ENCODE measurements around the gene STEAP2. TPM values are rescaled to one million over a fixed set of nuclear protein-coding genes. Genes with fewer than 3 reads are reported as not detected.

STEAP2 gene
- total RNA-seq, 1 donor from 2014 or later = 0.64 TPM

DNA sequence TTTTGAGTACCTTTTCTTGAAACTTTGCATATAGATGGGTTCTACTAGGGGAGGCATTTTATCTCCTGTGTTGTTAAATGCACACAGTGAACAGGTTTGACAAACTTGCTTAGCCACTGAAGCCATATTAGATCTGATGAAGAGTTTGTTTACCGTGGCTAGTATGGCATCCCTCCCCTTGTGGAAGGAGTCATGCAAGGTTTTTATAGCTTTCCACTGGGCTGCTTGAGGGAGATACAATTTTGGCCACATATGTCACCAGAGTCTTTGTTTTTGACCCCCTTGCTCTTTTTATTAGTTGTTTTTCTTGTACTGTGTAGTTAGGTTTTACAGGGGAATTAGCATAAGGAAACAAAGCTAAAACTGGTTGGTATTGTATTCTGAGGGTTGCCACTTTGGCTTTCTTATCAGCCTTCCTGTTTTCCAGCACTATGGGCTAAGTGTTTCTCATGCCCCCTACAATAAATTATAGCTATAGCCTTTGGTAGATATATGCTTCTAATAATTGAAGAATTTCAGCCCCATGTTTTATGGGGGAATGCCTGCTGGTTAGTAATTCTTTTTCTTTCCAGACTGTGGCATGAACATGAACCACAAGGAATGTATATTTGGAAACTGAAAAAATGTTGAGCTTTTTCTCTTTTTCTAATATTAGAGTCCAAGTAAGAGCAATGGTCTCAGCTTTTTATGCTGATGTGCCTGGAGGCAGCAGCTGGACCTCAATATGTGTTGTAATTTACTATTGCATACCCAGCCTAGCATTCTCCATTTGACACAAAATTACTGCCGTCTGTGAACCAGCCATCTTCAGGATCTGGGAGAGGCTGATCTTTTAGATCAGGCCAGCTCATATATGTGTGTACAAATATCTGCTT is 18.4 kb upstream of the STEAP2 start:
- peak in 1 of 2 donors; percentile 7 for DNase-seq (ENCODE audit: low read depth in 2 of 2)

DNA sequence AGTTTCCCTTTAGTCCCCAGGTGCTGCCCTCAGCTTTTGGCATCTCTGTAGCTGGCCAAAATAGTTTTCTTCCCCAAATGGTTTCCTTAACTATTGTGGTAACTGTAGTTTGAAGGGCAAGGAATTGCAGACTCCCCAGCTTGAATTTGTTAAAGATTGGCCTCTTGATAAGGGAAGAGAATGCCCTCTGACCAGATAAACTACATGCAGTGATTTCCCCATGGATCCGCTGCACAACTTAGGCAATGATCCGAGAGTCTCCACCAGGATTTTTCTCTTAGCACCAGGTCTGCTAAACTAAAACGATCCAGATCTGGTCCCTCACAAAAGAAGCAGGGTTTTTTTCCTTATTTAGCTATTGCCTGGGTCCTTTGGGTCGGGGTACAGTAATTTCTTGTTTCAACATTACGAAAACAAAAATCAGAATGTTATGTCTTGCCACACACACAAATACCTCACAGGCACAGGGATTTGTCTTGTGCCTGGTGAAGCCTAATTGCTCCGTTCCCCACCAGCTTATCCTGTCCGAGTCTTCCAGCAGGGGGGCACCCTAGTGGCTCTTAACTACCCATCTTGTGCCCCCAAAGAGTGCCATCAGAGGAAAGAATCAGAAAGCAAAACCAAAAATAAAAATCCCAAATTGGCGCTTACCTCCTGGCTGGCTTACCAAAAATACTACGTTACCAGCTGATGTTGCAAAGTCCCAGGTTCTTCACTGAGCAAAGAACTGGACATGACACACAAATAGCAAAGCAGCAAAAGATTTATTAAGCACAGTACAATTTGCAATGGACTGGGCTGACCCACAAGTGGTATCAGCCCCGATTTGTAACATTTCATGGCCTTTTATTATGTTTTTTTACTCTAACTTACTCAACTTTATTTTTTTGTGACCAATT is 16.4 kb upstream of the STEAP2 start:
- DNase-seq (ENCODE audit: low read depth in 2 of 2) = no peak

DNA sequence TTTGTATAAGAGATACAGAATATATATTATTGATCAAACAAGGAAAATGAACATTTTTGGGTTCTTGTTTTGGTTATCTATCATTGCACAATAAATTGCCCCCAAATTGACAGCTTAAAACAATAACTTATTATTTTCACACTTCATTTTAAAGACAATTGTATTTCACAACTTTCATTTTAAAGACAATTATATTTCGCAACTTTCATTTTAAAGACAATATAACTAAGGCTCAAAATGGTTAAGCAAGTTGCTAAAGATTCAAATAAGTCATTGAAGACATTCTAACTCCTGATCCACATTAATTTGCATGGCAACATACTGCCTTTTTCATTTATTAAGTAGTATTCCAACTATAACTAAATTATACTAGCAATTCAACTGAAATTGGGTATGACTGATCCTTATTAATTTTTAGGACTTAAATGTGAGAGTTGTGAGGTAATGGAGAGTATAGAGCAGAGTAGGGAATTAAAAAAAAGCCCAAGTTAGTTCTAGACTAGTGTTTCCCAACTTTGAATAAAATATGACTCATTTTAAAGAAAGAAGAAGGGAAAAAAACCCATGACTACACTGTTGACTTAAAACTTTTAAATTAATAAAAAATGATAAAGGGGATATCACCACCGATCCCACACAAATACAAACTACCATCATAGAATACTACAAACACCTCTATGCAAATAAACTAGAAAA is 9.9 kb upstream of the STEAP2 start:
- no peak for DNase-seq (ENCODE audit: low read depth in 2 of 2)

DNA sequence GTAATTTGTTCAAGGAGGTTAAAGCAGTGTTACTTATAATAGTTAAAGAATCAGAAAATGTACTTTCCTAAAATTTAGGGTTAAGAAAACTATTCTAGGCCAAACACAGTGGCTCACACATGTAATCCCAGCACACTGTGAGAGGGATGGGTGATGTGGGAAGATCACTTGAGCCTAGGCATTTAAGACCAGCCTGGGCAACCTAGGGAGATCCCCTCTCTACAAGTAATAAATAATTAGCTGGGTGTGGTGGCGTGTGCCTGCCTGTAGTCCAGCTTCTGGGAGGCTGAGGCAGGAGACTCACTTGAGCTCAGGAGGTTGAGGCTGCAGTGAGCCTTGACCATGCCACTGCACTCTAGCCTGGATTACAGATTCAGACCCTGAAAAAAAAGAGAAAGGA is 3.6 kb upstream of the STEAP2 start:
- DNase-seq (ENCODE audit: low read depth in 2 of 2) = no peak

DNA sequence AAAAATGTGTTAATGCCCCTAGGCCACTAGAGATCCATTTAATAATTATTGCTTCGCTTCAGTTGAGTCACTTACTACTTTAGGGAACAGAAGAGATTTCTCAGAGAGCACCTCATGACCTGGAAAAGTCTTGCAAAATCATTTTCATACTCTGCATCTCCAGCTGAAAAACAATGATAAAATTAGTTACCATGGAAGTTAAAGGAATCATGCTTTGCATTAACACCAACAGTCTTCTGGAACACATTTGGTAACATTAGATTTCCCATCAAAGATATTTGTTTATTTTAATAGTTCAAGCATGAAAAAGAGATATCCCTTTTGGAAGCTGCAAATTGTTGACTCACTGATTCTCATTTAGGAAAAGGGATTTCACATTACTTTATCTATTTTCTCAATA is 1.8 kb upstream of the STEAP2 start:
- DNase-seq (ENCODE audit: low read depth in 2 of 2) = no peak

DNA sequence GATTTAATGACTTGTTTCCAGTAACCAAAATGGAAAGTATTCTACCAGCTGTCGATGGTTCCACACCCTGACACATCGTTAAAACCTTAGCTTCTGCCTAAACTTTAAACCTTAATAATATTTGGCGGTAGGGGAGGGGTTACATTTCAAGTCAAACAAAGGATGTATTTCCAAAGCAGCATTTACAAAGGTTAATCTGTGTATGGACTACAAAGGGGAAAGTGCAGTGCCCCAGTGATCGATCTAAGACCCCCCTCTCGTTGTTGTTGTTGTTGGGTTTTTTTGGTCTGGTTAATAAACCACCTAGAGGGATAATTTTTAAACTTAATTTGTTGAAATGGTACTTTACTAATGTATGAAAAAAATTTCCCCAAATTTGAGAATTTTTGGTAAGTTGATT is 1.1 kb upstream of the STEAP2 start:
- DNase-seq (ENCODE audit: low read depth in 2 of 2) = no peak

DNA sequence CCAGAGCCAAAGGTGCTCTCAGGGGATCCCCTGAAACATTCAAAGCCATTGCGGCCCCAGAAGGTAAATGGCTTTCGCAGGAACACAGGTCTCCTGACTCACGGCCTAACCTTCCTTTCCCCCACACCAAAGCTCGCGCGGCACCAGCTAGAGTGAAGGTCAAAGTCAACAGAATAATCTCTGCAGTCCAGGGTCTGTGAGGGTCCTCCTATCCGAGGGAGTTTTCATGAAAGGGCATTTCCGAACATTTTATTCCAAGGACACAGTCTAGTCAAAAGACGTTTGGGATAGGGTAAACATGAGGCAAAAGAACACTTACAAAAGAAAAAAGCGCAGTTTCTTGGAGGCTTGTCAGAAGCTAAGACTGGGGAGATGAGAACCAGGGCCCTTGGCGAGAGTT is 559 bp upstream of the STEAP2 start:
- DNase-seq (ENCODE audit: low read depth in 2 of 2) = peak in 1 of 2 donors; percentile 23

DNA sequence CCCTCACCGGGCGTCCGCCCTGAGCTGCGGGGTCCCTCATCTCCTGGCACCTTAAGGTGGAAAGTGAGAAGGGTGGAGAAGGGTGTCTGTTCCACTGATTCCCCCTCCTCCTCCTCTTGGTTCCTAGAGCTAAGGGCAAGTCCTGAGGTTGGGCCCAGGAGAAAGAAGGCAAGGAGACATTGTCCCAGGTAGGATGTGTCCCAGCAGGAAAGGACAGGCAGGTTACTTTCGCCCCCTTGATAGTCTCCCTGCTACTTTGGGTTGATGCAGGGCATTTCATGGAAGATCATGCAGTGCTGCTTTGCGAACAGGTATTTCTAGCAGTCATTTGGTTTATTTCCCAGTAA is 582 bp downstream of the STEAP2 start:
- DNase-seq (ENCODE audit: low read depth in 2 of 2) = no peak

DNA sequence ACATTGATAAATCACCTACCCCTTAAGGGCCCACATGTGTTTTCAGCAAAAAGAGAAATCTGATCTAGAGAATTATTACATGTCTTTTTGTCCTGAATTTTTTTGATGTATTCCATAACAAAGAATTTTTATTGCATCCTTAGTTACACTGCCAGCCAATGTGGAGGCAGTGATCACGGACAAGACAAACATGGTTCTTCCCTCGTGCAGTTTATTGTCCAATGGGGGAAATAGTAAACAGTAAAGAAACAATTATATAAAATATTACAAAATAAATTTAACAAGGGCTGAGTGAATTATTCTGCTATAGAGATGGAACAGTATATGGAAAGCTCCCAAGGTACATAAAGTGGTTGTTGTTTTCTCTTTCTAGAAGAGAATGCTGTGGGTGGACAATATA is 2.0 kb downstream of the STEAP2 start:
- DNase-seq (ENCODE audit: low read depth in 2 of 2) = no peak

DNA sequence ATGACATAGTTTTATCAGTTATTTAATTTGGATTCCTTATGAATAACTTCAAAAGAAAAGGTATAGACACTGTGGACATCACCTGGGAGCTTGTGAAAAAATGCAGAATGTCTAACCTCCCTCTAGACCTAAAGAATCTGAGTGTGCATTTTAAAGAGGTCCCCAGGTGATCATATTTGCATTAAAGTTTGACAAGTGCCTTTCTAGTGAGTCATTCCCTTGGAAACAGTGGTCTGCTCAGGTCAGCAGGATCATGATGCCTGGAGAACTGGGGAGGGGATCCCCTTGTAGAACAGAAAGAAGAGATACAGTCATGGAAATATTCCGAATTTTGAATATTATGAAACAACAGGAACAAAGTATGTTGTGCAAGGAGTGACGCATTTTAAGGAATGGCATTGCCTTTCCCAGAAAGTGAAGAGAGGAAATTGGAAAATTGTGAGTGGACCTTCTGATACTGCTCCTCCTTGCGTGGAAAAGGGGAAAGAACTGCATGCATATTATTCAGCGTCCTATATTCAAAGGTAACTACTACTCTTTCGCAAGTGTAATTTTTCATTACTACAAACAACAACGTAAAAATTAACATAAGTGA is 4.6 kb downstream of the STEAP2 start:
- DNase-seq (ENCODE audit: low read depth in 2 of 2) = no peak

DNA sequence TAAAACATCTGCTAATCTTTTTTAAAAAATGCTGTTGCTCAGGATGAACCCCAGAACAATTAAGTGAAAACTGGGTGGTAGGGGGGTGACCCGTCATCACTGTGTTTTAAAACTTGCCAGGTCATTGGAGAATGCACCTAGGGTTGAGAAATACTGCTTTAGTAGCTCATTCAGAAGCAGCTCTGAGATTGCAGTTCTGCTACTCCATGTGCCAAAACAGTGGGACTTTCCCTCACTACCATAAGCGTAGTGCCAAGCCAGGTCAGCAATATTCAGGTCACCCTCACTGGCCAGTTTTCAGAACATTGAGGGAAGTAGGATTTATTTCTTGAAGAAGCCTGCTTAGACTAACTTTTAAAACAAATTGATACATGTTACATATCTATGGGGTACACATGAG is 5.2 kb downstream of the STEAP2 start:
- DNase-seq (ENCODE audit: low read depth in 2 of 2) = no peak

DNA sequence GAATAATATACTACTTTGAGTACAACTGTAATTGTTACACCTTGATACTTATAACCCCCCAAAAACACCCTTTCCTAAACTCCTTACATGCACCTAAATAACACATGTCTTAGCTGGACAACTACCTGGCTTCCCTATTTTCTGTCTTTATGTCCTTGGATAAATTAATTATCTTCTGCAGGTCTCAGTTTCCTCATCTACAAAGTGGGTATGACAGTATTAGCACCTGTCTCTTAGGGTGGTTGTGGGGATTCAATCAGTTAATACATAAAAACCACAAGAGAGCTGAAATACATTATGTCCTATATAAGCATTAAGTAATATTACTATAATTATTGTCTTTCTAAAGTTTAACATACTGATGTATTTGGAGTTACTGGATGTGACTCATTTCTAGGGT is 10.8 kb downstream of the STEAP2 start:
- no peak for DNase-seq (ENCODE audit: low read depth in 2 of 2)

DNA sequence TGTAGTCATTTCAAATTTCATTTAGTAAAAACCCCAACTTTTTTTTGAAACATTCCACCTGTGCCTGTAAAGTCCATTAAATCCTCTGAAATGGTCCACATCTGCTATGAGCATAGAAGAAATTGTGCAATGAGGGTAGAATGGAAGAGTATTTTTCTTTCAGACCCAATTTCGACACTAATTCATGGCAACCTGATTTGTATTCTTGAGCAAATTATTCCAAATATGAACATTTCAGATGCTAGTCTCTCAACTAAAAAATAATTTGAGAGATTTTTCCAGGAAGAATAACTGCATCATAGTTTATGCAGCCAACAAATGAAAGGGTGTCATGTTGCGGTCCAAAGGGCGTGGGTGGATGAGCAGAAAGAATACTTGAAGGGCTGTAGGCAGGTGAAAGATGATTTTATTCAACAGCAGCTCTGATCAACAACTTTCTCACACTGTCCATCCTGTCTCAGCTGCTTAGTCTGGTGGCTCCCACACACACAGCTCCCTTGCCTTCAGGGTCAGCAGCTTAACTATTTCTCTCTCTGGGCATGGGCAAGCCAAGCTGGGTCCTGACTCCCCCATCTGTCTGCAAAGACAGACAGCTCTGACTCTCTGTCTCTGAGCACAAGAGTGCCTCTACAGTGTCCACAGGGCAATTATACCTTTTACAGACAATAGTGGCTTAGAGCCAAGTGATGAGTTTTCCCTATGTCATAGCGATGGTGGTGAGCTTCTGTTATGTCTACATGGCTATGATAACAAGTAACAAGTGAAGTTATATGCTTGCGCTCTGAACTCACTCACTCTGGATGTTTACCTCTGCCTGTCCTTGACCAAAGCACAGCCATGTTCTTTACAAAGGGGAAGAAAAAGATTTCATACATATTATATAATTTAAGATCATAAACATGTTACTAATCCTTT is 11.5 kb downstream of the STEAP2 start:
- peak in 1 of 2 donors; percentile 33 for DNase-seq (ENCODE audit: low read depth in 2 of 2)

DNA sequence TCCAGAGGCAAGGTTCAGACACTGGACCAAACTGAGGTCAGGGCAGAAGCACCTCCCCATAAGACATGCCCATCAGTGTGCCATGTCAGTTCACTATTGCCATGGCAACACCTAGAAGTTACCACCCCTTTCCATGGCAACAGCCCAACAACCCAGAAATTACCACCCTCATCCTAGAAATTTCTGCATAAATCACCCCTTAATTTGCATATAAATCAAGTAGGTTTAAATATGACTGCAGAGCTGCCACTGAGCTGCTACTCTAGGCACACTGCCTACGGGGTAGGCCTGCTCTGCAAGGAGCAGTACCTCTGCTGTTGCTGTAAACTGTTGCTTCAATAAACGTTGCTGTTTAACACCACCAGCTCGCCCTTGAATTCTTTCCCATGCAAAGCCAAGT is 12.7 kb downstream of the STEAP2 start:
- no peak for DNase-seq (ENCODE audit: low read depth in 2 of 2)

DNA sequence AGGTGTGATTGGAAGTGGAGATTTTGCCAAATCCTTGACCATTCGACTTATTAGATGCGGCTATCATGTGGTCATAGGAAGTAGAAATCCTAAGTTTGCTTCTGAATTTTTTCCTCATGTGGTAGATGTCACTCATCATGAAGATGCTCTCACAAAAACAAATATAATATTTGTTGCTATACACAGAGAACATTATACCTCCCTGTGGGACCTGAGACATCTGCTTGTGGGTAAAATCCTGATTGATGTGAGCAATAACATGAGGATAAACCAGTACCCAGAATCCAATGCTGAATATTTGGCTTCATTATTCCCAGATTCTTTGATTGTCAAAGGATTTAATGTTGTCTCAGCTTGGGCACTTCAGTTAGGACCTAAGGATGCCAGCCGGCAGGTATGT is 13.6 kb downstream of the STEAP2 start:
- no peak for DNase-seq (ENCODE audit: low read depth in 2 of 2)

DNA sequence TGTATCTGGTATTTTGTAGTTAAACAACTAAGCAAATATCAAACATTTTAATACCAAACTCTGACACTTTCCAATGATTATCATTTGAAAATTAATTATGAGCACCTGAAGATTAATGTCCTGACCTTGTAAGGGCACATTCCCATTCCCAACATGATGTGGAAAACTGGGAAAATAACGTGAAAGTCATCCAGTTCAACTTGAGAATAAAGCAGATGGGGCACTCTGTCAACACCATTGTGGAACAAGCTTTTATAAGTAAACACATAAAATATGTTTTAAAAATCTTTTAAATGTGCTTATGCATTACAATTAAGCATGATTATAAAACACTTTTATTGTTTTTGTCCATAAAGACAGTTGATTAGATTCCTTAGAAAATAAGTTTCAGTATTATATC is 14.1 kb downstream of the STEAP2 start:
- DNase-seq (ENCODE audit: low read depth in 2 of 2) = no peak

DNA sequence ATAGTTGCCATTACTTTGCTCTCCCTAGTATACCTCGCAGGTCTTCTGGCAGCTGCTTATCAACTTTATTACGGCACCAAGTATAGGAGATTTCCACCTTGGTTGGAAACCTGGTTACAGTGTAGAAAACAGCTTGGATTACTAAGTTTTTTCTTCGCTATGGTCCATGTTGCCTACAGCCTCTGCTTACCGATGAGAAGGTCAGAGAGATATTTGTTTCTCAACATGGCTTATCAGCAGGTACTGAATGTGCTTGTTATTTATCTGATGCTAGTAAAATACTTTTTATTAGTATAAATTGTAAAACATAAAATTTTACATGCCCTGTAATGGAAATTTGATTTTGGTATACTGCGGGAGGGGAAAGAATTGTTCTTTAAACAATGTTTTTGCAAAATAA is 15.7 kb downstream of the STEAP2 start:
- DNase-seq (ENCODE audit: low read depth in 2 of 2) = no peak

DNA sequence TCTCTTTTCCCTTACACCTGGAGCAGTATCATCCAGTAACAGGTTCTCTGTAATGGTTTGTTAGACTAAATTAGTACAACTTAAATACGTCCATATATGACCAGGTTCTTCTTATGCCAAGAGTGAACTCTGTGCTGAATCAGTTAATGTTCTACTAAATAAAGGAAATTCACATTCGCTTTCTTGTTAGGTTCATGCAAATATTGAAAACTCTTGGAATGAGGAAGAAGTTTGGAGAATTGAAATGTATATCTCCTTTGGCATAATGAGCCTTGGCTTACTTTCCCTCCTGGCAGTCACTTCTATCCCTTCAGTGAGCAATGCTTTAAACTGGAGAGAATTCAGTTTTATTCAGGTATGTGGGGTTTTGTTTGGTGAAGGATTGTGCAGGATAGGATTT is 18.1 kb downstream of the STEAP2 start:
- no peak for DNase-seq (ENCODE audit: low read depth in 2 of 2)

DNA sequence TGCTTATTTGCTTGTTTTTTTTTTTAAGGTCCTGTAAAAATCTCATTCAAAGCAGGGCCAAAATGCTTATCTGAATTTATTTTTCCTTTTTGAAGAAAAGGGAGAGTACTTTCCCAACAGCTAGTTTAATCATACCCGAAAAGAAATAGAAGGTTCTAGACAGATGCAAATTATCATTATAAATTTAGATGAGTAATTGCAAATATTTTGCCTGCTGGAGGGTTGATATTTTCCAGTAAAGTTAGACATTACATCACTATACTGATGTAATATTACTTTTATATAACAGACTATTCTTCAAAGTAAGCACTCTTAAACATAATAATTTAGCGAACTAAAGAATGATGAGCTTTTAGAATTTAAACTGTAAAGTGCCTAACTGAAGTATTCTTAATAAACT is 19.3 kb downstream of the STEAP2 start:
- no peak for DNase-seq (ENCODE audit: low read depth in 2 of 2)

DNA sequence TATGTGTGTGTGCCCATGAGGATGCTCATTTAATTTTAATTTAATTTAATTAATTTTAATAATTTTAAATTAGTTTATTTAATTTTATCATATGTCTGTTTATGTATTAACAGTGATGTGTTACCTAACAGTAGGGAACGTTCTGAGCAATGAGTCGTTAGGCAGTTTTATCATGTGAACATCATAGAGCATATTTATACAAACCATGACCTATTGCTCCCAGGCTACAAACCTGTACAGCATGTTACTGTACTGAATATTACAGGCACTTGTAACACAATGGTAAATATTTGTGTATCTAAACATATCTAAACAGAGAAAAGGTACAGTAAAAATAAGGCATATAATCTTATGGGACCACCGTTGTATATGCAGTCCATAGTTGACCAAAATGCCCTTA is 19.8 kb downstream of the STEAP2 start:
- DNase-seq (ENCODE audit: low read depth in 2 of 2) = no peak

DNA sequence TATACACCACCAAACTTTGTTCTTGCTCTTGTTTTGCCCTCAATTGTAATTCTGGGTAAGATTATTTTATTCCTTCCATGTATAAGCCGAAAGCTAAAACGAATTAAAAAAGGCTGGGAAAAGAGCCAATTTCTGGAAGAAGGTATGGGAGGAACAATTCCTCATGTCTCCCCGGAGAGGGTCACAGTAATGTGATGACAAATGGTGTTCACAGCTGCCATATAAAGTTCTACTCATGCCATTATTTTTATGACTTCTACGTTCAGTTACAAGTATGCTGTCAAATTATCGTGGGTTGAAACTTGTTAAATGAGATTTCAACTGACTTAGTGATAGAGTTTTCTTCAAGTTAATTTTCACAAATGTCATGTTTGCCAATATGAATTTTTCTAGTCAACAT is 20.9 kb downstream of the STEAP2 start:
- no peak for DNase-seq (ENCODE audit: low read depth in 2 of 2)
